Stimulated activated CD8-positive, alpha-beta memory T cell treated with anti-CD3 and anti-CD28 coated beads, Interleukin-15, amount 100 ng/mL, for 48 hours (primary cell): ENCODE measurements around the gene MAML2.

Source experiments
- DNase-seq, 2 donors: peaks; one replicate each; pipeline ENCODE4 v3.0.0-alpha.2; 2020; ENCODE audit warnings: low read depth in 2 of 2

The MAML2 gene

GRCh38 chr11:95975343-95975742 is 367.7 kb downstream of the MAML2 start:
- no peak for DNase-seq

- no peak for DNase-seq
Measured at GRCh38 chr11:95972060-95972459, 370.9 kb downstream of the MAML2 start.

GRCh38 chr11:95968585-95968984 is 374.4 kb downstream of the MAML2 start:
- no peak for DNase-seq

- no peak for DNase-seq
Measured at GRCh38 chr11:95964281-95964680, 378.7 kb downstream of the MAML2 start.

GRCh38 chr11:95961758-95962157 is 381.2 kb downstream of the MAML2 start:
- DNase-seq = no peak

- DNase-seq = no peak
Measured at GRCh38 chr11:95950905-95951304, 392.1 kb downstream of the MAML2 start.

- no peak for DNase-seq
Measured at GRCh38 chr11:95948637-95949036, 394.4 kb downstream of the MAML2 start.

- DNase-seq = no peak
Measured at GRCh38 chr11:95944623-95945022, 398.4 kb downstream of the MAML2 start.

- no peak for DNase-seq
Measured at GRCh38 chr11:95943546-95943945, 399.4 kb downstream of the MAML2 start.

GRCh38 chr11:95939091-95939490 is 403.9 kb downstream of the MAML2 start:
- no peak for DNase-seq

- no peak for DNase-seq
Measured at GRCh38 chr11:95937358-95937757, 405.6 kb downstream of the MAML2 start.

GRCh38 chr11:95933594-95933993 is 409.4 kb downstream of the MAML2 start:
- DNase-seq = no peak

- no peak for DNase-seq
Measured at GRCh38 chr11:95931916-95932315, 411.1 kb downstream of the MAML2 start.

- no peak for DNase-seq
Measured at GRCh38 chr11:95930948-95931347, 412.0 kb downstream of the MAML2 start.

- DNase-seq = no peak
Measured at GRCh38 chr11:95926726-95927125, 416.3 kb downstream of the MAML2 start.
